ENCODE results near the gene TMEM80.

GRCh38 chr11:687751-688150 is 7.9 kb upstream of the TMEM80 start:
- TF ChIP-seq CTCF (IDR thresholded peaks at IDR 0.05) (no peak), POLR2A (IDR thresholded peaks at IDR 0.05) (no peak)
